GM21619 (cell line): ENCODE results near the gene SYNRG.
"Not testable (repeated sequence)": the region's sequence is repeated elsewhere in the genome, so short reads cannot be mapped to it uniquely, and the experiment has no call there.

Source experiments
- ATAC-seq: cut with Tn5 transposase; IDR thresholded peaks from one replicate; pipeline ENCODE4 v1.9.1; 2021; ENCODE audit not compliant: unreplicated experiment

The SYNRG gene

DNA sequence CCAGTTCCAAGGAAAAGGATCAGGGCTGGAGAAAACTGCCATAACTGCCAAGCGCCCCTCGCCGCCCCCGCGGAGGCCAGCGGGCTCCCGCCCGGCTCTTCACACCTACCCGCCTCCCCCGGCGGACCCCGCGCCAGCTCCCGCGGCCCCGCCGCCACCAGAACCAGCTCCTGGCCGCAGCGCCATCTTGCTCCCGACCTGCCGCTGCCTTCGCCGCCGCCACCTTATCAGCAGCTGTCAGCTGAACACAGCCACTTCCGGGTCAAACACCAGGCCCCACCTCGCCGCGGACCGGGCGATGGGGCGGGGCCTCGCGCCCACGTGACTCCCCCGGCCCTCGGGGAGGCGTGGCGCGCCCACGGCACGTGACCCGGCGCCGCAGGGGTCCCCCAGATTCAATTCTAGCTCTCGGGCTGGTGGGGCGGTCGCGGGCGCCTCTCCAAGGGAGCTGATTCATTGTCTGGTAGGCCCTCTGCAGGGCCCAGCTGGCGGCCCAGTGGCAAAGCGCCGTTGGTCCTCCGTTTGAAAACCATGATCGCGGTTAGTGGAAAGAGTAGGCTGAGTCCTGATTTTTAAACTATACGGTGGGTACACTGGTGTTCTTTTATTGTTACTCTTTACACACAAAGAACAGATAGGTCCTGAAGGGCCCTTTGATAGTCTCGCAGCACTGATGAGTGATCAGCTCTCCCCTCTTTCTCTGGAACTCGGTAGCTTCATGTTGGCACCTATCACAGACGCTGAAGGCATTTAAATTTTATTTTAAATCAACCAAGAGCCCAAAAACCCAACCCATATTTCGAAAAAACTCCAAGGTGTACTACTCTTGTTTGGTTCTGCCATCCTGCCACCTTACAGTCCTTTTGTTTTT is at the start of gene SYNRG:
Gene SYNRG, minus strand, starts transcription at position 249 of the 871 bp plus-strand sequence. Its CDS starts 63 bp downstream, at position 186.
- peak; percentile 81 for ATAC-seq

DNA sequence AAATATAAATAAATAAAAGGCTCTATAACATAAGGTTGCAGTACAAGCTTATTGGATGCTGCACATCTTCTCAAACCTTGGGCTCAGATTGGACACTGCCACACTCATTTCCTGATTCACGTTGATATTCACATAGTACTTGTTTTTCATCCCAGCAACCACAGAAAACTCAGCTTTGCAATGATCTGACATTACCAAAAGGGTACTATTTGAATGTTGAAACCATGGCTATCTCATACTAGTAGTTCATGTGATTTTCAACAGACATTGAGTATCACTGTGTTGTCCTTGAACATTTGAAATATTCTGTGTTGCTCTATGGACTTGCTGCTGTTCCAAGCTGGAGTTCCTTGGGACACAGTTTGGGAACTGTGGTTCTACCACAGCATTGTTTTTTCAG is 48.0 kb upstream of the SYNRG start:
- no peak for ATAC-seq

GRCh38 chr17:37651849-37652248 is 42.6 kb upstream of the SYNRG start:
- no peak for ATAC-seq

GRCh38 chr17:37650419-37651003 is 41.3 kb upstream of the SYNRG start:
- ATAC-seq = no peak

- ATAC-seq = no peak
Observed at GRCh38 chr17:37648555-37648954, 39.3 kb upstream of the SYNRG start.

DNA sequence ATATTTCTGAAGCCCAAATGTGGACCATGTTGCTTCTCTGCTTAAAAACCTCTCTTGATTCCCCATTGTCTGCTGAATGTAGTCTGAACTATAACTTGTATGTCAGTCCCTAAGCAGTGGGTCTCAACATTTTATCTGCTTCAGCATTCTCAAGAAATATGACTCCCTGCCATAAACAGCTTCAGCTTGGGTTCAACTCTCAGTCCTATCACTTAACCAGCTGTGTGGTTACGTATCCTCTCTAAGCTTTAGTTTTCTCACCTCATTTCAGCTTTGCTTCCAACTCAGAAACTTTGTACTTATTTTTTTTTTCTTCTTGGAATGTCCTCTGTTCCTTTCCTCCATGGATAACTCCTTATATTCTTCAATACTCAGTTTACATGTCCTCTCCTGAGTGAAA is 38.6 kb upstream of the SYNRG start:
- ATAC-seq = no peak

- ATAC-seq = no peak
Observed at GRCh38 chr17:37643869-37644268, 34.7 kb upstream of the SYNRG start.

- ATAC-seq = no peak
Observed at GRCh38 chr17:37643118-37643766, 34.0 kb upstream of the SYNRG start, which contains the start of gene DDX52. Gene DDX52 (minus strand): TSS chr17:37643446. CDS start chr17:37643420, 26 bp downstream.

GRCh38 chr17:37642681-37643080 is 33.5 kb upstream of the SYNRG start:
- no peak for ATAC-seq

DNA sequence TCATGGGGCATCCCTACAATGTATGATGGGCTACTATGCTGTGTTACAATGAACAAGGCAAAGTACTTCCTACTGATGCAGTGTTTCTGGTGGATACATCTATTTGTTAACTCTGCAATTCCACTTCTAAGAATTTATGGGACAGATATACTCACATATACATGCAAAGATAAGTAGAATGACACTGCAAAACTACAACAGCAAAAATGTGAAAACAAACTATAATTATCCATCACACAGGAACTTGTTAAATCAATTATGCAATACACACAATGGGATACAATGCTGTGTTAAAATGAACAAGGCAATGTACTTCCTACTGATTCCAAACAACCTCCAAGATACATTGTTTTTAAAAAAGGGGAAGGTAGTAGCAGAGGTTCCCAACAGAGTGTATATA is 30.8 kb upstream of the SYNRG start:
- ATAC-seq = no peak

GRCh38 chr17:37637956-37638355 is 28.7 kb upstream of the SYNRG start:
- no peak for ATAC-seq

DNA sequence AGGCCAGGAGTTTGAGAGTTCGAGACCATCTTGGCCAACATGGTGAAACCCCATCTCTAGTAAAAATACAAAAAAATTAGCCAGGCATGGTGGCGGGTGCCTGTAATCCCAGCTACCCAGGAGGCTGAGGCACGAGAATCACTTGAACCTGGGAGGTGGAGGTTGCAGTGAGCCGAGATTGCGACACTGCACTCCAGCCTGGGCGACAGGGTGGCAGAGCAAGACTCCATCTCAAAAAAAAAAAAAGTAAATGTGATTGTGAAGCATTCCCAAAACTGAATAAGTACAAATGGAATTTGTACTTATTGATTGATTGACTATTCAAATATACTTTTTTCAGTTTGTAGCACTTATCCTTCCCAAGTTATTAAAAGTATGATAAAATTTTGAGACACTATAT is 7.2 kb upstream of the SYNRG start:
- ATAC-seq = not testable (repeated sequence)

DNA sequence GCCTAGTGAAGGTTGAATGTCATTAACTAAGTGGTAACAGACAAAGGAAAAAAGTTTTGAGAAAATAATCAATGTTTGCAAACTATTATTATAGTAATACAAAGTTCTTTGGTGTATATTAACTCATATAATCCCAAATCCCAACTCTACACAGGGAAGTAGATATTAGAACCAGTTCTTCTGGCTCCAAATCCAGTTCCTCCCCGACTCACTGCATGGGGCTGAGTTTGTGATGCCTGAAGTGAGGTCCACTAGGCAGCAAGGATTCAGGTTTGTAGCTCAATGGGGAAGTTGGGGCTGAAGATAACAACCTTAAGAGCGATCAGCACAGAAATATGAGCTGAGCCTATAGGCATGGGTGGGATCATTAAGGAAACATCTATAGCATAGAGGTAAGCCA is 5.6 kb upstream of the SYNRG start:
- no peak for ATAC-seq

DNA sequence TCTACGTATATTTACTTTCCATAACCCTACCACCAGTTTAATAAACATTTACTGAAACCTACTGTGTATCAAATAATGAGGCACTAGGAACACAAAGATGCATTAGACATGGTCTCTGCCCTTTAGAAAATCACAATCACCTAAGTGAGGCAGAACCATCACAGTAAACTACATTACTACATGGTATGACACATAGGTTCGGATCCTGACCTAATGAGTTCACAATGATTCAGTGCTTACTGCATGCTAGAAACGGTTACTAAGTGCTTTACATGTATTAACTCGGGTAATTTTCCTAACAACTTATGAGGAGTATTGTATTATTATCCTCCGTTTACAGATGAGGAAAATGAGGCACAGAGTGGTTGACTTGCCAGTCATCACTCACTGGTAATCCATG is 5.2 kb upstream of the SYNRG start:
- ATAC-seq = no peak

DNA sequence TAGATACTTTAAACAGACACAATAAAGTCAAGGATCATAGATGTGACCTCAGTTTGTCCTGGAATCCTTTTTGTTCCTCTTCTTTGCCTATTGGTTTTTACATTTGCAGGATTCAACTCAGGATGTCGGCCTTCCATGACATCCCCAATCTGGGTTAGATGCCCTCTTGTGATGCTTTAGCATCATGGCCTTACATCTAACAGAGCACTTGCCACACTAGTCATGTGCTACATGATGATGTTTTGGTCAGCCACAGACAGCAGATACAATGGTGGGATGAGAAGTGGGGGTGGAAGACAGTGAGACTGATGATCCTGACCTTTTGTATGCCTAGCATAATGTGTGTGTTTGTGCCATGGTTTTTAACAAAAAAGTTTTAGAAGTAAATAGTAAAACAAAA is 1.8 kb upstream of the SYNRG start:
- ATAC-seq = no peak

DNA sequence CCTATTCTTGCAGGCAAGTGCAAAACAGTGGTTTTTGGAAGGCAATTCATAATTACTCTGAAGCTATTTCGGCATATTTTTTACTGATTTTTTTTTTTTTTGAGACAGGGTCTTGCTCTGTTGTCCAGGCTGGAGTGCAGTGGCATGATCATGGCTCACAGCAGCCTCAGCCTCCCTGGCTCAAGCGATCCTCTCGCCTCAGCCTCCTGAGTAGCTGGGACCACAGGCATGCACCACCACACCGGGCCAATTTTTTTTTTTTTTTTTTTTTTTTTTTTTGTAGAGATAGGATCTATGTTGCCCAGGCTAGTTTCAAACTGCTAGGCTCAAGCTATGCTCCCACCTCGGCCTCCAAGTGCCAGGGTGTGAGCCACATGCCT is 813 bp upstream of the SYNRG start:
- ATAC-seq = not testable (repeated sequence)

DNA sequence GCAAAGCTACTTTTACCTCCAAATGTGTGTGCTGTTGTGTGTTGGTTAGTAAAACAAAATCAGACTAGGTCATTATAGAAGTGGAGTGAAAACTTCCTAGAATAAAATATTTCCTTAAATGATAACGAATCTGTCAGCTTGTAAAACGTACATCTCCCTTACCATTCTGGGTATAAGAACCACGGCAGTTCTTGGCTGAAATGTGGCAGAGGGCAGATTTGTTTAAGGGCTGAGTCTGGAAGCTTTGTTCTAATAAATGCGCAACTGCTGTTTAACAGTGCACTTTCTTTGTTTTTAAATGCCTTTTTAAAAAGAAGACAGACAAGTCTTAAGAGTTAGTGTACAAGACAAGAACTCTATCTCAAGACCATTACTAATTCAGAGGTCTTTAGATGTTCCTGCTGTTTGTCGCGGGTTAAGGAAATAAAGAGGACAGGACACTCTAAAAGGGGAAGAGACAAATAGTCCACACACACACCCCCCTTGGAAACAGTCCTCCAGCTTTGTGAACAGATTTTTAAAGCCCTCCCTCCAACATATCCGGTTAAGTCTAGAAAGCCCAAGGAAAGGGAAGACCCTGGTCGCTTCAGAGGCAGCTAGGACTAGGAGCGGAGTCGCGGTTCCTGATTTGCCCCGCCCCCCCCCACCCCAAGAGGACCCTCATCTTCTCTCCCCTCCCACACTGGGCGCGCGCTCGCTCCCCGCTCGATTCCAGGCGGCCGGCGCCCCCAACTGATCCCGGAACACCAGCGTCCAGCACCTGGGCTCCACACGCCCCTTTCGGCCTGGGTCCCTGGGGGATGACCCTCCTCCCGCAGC is 658 bp downstream of the SYNRG start:
- ATAC-seq = no peak

- no peak for ATAC-seq
Observed at GRCh38 chr17:37607637-37608331, 1.4 kb downstream of the SYNRG start.

- ATAC-seq = no peak
Observed at GRCh38 chr17:37605813-37606505, 3.3 kb downstream of the SYNRG start.

DNA sequence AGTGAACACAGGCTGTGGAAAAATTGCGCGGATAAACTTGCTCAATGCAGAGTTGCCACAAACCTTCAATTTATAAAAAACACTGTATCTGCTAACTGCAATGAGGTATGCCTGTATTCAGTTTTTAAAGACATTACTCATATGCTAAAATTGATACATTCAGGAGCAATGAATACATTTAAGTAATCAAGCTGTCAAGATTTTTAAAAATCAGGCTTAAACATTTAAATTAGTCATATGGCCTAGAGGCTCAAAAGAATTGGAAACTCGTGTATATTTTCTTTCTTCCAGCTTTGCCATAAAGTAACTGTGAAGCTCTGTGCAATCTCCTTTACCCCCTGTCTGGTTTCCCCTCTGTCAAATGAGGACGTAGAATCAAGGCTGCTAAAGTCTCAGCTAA is 4.1 kb downstream of the SYNRG start:
- ATAC-seq = no peak
